ENCODE measurements around the gene SLF2.
"Not testable (repeated sequence)": the region's sequence is repeated elsewhere in the genome, so short reads cannot be mapped to it uniquely, and the experiment has no call there.

Gene SLF2

DNA sequence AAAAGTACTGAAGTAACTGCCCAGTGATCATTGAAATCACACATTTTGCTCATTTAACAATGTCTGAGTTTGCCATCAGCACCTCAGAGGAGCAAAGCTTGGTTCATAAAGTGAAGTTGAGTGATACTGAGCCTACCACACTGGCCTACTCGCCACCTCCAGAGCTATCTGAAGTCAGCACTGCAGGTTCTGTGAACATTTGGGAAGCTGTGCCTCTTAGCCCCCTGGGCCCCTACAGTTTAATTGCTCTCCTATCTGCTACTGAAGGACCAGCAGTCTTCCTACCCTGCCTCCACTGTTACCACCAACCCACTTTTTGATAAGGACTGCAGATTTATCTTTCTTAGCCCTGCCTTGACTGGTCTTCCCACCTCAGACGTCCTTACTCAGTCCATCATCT, 54.6 kb downstream of the SLF2 start:
- no peak for DNase-seq

DNA sequence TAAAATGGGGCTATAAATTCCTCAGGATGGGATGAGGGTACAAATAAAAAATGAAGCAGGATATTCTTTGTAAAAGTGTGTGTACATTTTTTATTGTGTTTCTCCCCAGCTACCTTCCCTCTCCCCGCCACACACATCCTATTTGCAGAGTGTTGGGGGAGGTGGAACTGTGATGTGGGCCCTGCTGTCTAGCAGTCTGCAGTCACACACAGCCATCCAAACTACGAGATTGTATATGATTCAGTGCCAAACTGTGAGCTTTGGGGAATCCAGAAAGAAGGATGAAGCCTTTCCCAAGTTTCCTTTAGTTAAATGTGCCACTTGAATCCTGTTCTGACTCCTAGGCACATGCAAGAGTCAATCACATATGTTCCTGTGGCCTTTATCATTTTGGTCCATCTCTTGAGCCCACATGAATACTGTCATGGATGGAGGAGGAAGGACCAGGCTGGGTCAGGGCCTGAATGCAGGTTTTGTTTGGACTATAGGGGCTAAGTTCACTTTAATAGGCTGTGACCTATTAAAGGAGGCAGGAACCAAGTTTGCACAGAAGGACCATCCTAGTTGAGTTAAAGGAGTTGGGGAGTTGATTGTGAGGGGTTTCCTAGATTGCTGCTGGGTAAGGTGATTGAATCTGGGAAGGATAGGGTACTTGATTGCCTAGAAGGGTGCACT, 55.4 kb downstream of the SLF2 start:
- no peak for DNase-seq

DNA sequence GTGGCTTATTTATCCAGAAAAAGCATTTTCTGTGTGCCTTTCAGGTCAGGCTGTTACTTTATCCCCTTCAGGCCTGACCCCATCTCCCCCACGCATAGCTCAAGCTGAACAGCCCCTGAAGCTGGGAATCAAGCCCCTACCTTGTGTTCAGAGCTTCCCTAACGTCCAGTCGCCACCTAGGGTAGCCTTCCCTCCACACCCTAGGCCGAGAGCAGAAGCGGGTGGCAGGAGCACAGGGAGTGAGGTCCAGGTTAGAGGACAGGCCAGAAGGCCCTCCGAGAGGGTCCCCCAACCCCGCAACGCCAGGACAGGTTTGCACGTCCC, 56.1 kb downstream of the SLF2 start:
- no peak for DNase-seq

DNA sequence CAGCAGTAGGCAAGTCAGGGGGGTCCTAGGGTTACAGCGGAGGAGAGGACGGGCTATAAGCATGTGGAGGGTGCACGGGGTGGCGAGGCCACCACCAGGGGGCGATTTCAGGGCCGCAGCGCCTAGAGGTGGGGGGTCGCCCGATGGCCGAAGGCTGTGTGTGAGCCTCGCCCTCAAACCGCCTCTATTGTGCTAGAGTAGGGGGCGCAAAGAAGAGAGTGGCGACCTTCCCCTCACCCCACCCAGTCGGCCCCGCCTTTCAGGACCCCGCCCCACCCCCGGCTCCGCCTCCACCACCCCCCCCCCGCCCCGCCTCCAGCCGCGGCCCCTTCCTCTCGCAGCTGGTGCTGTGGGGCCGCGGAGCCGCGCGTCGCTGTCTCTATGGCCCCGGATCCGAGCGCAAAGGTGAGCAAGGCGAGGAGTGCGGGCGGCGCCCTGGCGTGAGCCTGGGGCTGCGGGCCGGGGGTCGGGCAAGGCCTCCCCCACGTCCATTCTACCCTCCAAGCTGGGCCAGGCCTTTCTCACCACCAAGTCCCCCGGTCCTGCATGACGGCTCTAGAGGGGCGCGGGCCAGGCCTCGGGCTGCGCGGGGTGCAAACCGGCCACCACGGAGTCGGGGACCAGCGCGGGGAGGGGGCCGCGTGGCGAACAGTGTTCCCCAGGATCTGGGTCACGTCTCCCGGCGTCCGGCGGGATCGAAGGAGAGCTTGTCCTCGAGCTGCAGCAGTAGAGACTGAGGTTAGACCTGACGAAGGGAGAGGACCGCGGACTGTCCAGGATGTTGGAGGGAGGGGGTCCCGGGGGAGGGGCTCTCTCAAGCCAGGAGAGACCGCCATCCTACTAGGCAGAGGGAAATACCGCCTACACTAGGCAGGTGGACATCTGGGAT, 56.7 kb downstream of the SLF2 start, which contains the start of gene SEMA4G:
Gene SEMA4G (plus strand): TSS at position 318 of the 889 bp plus-strand sequence. CDS start 3,409 bp downstream, outside the sequence.
- peak in 1 of 2 donors; percentile 10 for DNase-seq

DNA sequence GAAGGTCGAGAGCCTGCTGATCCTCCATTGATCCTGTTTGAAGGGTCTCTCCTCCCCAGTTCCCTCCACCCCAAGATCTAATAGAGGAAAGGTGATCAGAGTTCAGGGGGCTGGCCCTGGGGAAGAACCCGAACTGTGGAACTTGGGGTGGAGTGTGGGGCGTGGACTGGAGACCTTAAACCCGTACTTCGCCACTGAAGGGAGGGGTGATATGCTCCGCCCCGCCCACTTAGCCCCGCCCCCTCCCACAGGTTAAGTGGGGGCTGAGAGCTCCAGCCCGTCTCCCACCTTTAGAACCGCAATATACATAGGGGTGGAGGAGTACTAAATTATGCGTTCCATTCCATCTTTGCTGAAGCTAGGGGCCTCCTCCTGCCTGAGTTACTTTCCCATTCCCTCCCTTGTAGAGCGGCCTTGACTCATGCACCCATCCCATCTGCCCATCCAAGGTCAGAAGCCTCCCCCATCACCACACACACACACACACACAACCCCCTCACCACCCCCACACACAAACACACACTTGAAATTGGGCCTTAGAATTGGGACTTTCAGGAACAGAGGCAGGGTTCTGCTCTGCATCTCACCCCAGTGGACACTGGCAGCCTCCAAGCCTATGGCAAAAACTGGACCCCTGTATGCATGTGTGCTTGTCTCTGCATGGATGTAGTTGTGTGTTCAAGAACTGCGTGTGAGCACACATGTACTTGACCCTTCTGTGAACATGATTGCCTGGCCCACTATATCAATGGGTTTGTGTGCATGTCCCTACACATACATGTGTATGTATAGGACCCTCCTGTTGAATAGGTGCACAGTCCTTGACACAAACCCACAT, 57.5 kb downstream of the SLF2 start:
- no peak for DNase-seq

DNA sequence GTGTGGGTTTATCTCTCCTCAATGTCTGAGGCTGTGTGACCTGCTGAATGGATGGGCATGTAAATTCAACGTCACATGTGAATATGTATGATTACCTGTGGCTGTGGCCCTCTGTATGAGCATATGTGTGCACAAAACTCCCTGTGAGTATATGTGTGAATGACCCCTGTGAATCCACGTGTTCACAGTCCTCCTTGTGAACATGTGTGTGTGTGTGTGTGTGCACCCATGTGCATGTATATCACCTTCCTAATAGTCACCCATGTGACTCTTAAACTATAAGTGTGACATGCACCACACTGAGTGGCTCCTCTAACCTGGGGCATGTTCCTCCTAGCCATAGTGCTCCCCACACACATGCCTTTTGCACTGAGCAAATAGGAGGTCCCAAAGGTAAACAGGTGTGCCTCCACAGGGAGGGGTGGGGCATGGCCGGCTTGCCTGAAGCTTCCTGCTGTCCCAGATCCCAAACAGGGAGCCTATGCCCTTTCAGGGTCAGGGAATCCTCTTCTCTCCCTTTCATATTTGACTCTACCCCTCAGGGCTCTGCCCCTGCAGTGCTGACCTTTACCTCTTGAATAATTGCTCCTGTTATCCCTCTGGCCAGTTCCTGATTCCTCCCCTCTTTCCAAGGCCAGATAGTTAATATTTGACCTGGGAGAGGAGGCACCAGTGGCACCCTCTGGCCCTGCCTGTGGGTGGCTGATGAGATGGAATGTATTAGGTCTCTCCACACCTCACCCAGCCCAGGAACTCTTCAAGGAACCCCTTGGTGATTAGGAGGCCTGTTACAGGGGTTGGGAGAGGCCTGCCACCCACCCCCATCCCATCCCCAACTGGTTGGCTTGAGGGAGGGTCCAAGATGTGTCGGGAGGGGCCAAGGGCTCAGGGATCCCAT, 58.4 kb downstream of the SLF2 start:
- DNase-seq = no peak

DNA sequence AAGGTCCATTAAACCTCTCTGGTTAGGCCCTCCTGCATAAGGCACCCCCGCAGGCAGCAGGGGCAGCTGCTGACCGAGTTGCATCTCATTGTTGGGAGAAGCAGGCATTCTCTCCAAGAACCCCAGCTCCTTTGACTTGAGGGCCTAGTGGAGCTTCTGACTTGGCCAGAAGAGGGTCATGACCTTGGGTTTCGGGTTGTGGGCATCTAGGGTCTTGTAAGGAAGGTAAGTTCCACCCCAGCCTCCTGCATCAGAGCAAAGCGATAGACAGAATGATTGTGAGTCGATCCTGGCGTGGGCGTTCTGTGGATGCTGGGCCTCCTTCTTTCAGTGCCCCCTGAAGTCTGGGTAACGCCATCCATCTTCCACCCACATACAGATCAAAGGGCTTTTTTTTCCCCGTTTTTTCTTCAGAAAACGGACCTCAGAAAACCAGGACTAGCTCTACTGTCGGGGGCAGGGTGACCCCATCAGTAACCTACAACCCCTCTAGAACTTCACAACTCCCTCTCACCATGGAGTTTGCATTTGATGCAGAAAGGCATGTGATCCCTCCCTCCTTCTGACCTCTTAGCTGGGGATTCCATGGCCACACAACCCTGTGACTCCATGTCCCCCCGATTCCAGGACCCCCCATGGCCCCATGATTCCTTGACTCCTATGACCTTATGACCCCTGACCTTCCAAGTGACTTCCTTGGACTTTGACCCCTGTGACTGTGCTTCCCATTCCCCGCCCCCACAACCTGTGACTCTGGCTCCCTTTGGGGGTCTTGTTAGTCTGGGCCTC, 59.5 kb downstream of the SLF2 start:
- DNase-seq = no peak

DNA sequence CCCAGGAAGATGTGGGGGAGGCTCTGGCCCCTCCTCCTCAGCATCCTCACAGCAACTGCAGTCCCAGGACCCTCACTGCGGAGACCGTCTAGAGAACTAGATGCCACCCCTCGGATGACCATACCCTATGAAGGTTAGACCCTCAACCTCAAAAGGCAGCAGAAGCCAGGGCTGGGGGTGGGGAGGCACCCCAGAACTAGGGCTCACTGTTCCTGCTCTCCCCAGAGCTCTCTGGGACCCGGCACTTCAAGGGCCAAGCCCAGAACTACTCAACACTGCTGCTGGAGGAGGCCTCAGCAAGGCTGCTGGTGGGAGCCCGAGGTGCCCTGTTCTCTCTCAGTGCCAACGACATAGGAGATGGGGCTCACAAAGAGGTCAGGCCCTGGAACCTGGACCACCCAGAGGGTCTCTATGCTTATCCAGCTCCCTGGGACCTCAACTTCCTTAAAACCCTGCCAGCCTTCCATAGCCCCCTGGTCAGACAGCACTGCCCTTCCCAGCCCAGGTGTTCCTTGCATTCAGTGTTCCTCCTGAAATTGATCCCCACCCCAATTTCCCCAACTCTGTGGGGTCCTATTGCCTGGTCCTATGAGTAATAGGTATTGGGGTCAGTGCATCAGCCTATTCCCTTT, 60.3 kb downstream of the SLF2 start:
- no peak for DNase-seq

DNA sequence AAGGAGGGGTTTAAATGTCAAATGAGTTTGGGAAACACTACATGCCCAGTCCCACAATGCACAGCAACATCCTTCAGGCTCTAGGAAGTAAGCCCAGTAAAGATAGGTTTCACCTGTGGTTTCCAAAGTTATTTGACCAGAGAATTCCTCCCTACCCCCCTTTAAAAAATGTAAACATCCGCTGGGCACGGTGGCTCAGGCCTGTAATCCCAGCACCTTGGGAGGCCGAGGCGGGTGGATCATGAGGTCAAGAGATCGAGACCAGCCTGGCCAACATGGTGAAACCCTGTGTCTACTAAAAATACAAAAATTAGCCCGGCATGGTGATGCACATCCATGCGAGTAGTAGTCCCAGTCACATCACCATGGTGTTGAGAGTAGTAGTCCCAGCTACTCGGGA, 62.6 kb downstream of the SLF2 start:
- not testable (repeated sequence) for DNase-seq

DNA sequence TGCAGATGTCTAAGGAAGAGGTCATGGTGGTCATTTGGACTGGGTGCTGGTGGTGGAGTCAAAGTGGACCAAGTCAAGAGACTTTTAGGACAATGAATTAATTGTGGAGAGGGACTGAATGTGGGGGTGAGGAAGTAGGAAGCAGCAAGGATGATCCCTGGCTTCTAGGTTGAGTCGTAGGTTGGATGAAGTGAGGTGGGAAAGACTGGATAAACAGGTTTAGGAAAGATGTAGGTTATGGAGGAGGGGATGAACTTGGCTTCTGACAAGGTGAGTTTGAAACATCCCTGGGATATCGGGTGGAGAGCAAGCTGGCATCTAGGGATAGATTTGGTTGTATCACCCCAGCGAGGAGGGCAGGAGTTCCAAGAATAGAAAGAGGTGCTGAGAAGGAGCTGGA, 64.1 kb downstream of the SLF2 start:
- no peak for DNase-seq

DNA sequence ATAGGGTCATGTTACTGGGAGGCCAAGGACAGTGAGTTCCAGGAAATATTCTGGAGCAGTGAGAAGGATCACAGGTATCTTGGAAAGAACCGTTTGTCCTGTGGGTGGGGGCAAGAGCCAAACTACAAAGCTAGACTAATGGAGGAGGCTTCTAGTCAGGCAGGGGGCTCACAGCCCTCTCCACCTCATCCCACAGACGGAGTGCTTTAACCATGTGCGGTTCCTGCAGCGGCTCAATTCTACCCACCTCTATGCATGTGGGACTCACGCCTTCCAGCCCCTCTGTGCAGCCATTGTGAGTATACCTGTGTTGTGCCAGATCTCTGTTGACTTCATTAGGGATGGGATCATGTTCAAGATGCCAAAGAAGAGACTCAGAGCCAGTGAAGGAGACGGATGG, 64.7 kb downstream of the SLF2 start:
- no peak for DNase-seq

DNA sequence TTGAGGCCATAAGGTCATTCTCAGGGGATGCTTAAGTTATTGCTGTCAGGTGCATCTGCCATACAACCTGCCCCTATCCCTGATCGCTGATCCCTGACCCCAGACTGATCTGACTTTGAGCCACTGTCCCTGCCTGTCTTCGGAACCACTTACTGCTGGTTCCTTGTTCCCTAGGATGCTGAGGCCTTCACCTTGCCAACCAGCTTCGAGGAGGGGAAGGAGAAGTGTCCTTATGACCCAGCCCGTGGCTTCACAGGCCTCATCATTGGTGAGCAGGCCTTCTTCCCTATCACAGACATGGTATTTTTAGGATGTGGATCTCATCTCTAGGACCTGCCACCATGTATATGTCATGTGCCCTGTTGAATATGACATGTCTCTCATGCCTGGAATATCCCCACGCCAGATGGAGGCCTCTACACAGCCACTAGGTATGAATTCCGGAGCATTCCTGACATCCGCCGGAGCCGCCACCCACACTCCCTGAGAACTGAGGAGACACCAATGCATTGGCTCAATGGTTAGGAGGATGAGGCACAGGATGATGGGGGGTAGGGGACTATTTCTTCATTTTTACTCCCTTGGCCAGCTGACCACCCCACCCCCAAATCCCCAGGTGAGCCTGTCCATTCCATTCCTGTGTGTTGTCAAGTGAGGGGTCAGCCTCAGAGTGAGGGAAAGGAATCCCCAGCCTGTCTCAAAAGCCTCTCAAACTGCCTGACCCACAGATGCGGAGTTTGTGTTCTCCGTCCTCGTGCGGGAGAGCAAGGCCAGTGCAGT, 65.5 kb downstream of the SLF2 start:
- DNase-seq = no peak

DNA sequence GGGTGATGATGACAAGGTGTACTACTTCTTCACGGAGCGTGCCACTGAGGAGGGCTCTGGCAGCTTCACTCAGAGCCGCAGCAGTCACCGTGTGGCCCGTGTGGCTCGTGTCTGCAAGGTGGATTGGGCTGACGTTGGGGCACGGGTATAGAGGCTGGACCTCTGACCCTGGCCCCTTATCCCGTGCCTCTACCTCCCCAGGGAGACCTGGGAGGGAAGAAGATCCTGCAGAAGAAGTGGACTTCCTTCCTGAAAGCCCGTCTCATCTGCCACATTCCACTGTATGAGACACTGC, 66.1 kb downstream of the SLF2 start:
- DNase-seq = no peak

DNA sequence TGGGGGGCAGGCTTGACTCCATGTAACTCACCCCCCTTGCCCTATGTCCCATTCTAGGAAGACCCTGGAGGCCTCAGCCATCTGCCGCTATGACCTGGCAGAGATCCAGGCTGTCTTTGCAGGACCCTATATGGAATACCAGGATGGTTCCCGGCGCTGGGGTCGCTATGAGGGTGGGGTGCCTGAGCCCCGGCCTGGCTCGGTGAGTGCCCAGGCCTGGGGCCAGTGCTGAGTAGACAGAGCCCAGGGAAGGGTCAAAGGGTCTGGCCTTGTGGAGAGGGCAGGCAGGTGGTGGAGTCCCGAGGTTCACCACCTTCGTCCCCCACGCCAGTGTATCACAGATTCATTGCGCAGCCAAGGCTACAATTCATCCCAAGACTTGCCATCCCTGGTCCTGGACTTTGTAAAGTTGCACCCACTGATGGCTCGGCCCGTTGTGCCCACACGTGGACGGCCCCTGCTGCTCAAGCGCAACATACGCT, 67.1 kb downstream of the SLF2 start:
- DNase-seq = no peak

DNA sequence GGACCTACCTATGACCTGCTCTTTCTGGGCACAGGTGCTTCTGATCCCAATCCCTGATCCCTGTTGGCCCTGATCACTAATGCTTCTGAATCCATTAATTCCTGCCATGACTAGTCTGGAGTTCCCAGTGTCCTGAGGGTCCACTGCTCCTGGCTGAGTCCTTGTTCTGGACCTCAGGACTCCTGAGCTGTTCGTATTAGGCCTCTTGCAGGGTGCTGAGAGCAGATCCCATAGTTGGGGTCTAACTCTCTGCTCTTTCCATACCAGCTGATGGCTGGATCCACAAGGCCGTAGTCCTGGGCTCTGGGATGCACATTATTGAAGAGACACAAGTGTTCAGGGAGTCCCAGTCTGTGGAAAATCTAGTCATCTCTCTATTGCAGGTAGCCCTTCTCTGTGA, 67.5 kb downstream of the SLF2 start:
- DNase-seq = no peak

DNA sequence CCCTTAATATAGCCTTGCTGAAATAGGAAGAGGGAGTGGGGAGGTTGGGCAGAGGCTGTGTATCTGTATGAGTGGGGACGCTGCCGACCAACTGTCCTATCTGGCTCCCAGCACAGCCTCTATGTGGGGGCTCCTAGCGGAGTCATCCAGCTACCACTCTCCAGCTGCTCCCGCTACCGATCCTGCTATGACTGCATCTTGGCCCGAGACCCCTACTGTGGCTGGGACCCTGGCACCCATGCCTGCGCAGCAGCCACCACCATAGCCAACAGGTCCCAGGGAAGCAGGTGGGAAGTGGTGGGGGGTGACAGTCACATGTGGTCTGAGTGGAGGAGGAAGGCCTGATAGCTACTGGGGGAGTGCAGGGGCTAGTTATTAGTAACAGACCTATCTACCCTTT, 67.9 kb downstream of the SLF2 start:
- DNase-seq = no peak

DNA sequence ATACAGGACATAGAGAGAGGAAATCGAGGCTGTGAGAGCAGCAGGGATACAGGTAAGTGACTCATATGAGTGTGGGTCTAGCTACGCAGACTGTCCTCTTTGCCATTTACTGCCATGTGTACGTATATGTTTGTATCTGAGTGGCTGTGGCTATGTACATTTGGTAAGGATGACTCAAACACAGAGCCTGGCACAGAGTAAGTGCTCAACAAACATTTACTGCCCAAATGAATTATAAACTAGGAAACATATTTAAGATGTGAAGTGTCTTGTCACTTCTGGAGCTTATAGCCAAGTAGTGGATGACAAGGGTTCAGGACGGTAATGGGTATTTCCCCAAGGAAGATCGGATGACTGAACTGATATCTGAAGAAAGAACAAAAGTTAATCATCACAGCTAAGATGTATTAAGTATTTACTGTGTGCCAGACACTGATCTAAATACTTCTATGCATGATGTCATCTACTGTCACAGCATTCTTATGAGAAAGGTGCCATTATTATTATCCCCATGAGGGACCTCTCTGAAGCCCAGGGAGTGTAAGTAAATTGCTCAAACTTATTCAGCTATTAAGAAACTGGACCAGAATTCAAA, 68.5 kb downstream of the SLF2 start:
- no peak for DNase-seq

DNA sequence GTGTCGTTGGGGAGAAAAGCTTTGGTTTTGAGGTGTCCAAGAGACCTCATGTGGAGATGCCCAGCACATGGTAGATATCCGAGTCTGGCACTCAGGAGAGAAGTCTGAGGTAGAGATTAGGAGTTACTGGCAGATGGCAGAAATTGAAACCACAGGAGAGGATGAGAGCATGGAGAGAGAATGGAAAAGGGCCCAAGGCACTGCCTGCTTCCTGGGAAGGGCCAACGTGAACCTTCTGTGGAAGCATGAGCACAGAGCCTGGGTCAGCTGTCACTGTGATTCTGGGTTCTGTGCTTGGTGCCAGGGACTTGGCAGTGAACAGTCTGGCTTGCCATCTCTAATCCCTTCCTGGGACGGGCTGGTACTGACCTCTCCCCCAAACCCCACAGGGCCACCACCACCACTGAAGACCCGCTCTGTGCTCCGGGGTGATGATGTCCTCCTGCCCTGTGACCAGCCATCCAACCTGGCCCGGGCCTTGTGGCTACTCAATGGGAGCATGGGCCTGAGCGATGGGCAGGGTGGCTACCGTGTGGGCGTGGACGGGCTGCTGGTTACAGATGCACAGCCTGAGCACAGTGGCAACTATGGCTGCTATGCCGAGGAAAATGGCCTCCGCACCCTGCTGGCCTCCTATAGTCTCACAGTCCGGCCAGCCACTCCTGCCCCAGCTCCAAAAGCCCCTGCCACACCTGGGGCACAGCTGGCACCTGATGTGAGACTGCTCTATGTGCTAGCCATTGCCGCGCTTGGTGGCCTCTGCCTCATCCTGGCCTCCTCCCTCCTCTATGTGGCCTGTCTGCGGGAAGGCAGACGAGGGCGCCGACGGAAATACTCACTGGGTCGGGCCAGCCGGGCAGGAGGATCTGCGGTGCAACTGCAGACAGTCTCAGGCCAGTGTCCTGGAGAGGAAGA, 70.4 kb downstream of the SLF2 start:
- DNase-seq = no peak

All from hippocampal formation (tissue), 2 donors.